Smooth muscle cell (in vitro differentiated cells): ENCODE measurements around the gene PTPRT. TPM values are rescaled to one million over a fixed set of nuclear protein-coding genes. Genes with fewer than 3 reads are reported as not detected.
A peak's percentile ranks its signal among the peaks of the same experiment; 100 is the strongest.

Experiments
- DNase-seq: peaks from one replicate; lab custom pipeline; 2025; ENCODE audit not compliant: unreplicated experiment; lab: John Stamatoyannopoulos, UW
- H2AFZ ChIP-seq: fragments of 200-600 bp; sonication (generic); 2 replicates; pipeline ENCODE4 v1.6.0; 2016; ENCODE audit warnings: antibody characterized with exemption, low read depth, mild to moderate bottlenecking
- H3F3A ChIP-seq: fragments of 200-600 bp; sonication (generic); 2 replicates; pipeline ENCODE4 v1.6.0; 2017; ENCODE audit warnings: antibody characterized with exemption, low read depth
- H3K27ac ChIP-seq: fragments of 200-600 bp; sonication (generic); 2 replicates; pipeline ENCODE4 v1.5.1; 2016; ENCODE audit warnings: low read depth, mild to moderate bottlenecking
- H3K27me3 ChIP-seq: fragments of 200-600 bp; sonication (generic); 2 replicates; pipeline ENCODE4 v1.6.1; 2016; ENCODE audit warnings: low read depth, mild to moderate bottlenecking
- H3K36me3 ChIP-seq: fragments of 200-600 bp; sonication (generic); 2 replicates; pipeline ENCODE4 v1.5.1; 2016; ENCODE audit warnings: low read depth
- H3K4me1 ChIP-seq: fragments of 200-600 bp; sonication (generic); 2 replicates; pipeline ENCODE4 v1.5.1; 2016; ENCODE audit warnings: low read depth
- H3K4me2 ChIP-seq: fragments of 200-600 bp; sonication (generic); 2 replicates; pipeline ENCODE4 v1.6.0; 2016; ENCODE audit warnings: mild to moderate bottlenecking
- H3K4me3 ChIP-seq: fragments of 200-600 bp; sonication (generic); 2 replicates; pipeline ENCODE4 v1.5.1; 2016; ENCODE audit warnings: mild to moderate bottlenecking
- H3K79me2 ChIP-seq: fragments of 200-600 bp; sonication (generic); 2 replicates; pipeline ENCODE4 v1.6.0; 2016; ENCODE audit warnings: low read depth, mild to moderate bottlenecking
- H3K9ac ChIP-seq: fragments of 200-600 bp; sonication (generic); 2 replicates; pipeline ENCODE4 v1.6.0; 2016; ENCODE audit warnings: low read depth
- H3K9me3 ChIP-seq: fragments of 200-600 bp; sonication (generic); replicated peaks from 2 replicates; pipeline ENCODE4 v1.5.1; 2016; ENCODE audit warnings: low read depth
- H4K20me1 ChIP-seq: fragments of 200-600 bp; sonication (generic); 2 replicates; pipeline ENCODE4 v1.6.0; 2016; ENCODE audit warnings: low read depth
- whole genome bisulfite sequencing: methylation state at CpG from one replicate; pipeline ENCODE4 v1.1.7; 2016; ENCODE audit warnings: low lambda C conversion rate; 5-methylcytosine and 5-hydroxymethylcytosine counted together
- polyA plus RNA-seq: library from polyadenylated mRNA; unstranded; fragments of >200 nt; fragmentation: Nextera tagmentation; extraction: Ambion mirVana; gene quantifications from 2 replicates; pipeline ENCODE4 v1.2.1, GENCODE V29; 2016
- total RNA-seq: library from RNA; depleted of rRNA; stranded (reverse); fragments of >200 nt; gene quantifications from 2 replicates; pipeline ENCODE4 v1.2.3, GENCODE V29; 2014
- TF ChIP-seq, protein P1 (sequence below): fragments of 200-600 bp; sonication (generic); IDR thresholded peaks from 2 replicates; pipeline ENCODE4 v1.5.1; 2017; ENCODE audit warnings: borderline replicate concordance, mild to moderate bottlenecking, antibody characterized with exemption; ENCODE audit not compliant: insufficient read depth, poor library complexity, severe bottlenecking

Gene PTPRT
- total and polyA plus RNA-seq, 2 experiments from 2014 or later: 0.99 to 2.1 TPM

GRCh38 chr20:43190332-43190953, 737 bp upstream of the PTPRT start:
- no peak for DNase-seq

DNA sequence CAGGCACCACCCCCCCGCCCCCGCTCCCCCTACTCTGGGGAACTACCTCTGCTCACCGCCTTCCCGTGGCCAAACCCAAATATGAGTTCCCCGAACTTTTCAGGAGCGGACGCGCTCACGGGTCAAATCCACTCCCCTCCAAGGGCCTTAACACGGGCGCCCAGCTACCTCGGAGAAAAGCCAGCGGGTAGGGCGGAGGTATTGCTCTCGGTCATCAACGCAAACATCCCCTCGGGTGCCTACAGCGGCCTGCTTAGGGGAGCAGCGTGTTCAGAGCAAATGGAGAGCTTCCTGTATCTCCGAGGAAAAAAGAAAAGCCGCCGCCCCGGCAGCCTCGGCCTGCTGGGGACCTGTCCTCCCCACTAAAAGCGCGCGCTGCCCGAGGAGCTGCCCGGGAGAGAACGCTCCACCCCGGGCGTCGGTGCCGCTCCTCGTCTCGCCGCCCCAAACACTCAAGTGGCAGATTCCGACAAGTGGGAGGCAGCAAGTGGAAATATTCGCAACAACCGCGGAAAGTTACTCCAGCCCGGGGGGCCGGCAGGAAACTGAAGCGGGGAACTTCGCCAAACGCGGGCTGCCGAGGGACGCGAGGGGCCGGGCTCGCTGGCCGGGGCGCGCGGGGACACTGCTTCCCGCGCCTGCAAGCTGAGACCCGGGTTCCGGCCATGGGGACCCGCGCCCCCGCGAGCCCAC, 699 bp downstream of the PTPRT start:
- Histone ChIP-seq H3K4me2 (peak overlapping the region; percentile 93), H3K9ac (no peak overlapping the region), H3K4me3 (peak overlapping the region; percentile 44), H3K27ac (no peak overlapping the region), H2AFZ (peak overlapping the region; percentile 2), H3K27me3 (peaks cover 34% of the 10 kb centered on the region), H3F3A (no peaks in the 10 kb centered on the region), H3K79me2 (no peaks in the 10 kb centered on the region), H4K20me1 (no peaks in the 10 kb centered on the region), H3K4me1 (peaks cover 3% of the 10 kb centered on the region), H3K9me3 (no peaks in the 10 kb centered on the region), H3K36me3 (no peaks in the 10 kb centered on the region)
- TF ChIP-seq, protein P1, sequence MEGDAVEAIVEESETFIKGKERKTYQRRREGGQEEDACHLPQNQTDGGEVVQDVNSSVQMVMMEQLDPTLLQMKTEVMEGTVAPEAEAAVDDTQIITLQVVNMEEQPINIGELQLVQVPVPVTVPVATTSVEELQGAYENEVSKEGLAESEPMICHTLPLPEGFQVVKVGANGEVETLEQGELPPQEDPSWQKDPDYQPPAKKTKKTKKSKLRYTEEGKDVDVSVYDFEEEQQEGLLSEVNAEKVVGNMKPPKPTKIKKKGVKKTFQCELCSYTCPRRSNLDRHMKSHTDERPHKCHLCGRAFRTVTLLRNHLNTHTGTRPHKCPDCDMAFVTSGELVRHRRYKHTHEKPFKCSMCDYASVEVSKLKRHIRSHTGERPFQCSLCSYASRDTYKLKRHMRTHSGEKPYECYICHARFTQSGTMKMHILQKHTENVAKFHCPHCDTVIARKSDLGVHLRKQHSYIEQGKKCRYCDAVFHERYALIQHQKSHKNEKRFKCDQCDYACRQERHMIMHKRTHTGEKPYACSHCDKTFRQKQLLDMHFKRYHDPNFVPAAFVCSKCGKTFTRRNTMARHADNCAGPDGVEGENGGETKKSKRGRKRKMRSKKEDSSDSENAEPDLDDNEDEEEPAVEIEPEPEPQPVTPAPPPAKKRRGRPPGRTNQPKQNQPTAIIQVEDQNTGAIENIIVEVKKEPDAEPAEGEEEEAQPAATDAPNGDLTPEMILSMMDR: no peak
- DNase-seq: no peak
- WGBS: 2% methylated on average over 53 of the region's 64 CpGs

More at GRCh38 chr20:43190332-43190953, 737 bp upstream of the PTPRT start:
- WGBS: 20% methylated on average over 24 of the region's 24 CpGs
- Histone ChIP-seq H3K36me3 (no peaks in the 10 kb centered on the region), H3K4me3 (peak overlapping the region; percentile 37), H3K4me2 (peak overlapping the region; percentile 81), H3K27me3 (peaks cover 37% of the 10 kb centered on the region), H3K27ac (no peak overlapping the region), H3K9ac (no peak overlapping the region), H3K9me3 (no peaks in the 10 kb centered on the region), H3F3A (no peaks in the 10 kb centered on the region), H3K4me1 (peaks cover 3% of the 10 kb centered on the region), H2AFZ (no peak overlapping the region), H3K79me2 (no peaks in the 10 kb centered on the region), H4K20me1 (no peaks in the 10 kb centered on the region)
- TF ChIP-seq, protein P1: no peak

DNA sequence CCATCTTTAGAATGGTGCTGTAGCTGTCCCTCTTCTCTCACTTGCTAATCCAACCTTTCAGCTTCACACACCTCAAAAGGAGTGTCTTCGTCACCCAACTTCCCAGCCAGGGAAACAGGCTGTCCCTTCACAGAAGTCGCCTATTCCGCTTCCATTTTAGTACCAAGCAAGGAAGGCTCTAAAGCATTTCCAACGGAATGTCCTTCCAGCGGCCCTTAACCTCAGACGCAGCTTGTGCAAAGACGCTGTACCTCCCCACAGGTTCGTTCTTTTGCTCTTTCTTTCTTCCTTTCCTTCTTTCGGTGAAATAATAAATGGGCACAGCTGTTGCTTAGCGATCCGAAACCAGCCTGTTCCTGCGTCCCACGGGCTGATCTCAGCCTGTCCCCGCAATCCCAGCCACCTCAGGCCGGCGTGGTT, 1.5 kb downstream of the PTPRT start:
- Histone ChIP-seq H3K36me3 (no peaks in the 10 kb centered on the region), H3K79me2 (no peaks in the 10 kb centered on the region), H3K9me3 (no peaks in the 10 kb centered on the region), H3K4me1 (peaks cover 3% of the 10 kb centered on the region), H4K20me1 (no peaks in the 10 kb centered on the region), H2AFZ (no peak overlapping the region), H3K27me3 (peaks cover 30% of the 10 kb centered on the region), H3K9ac (no peak overlapping the region), H3K4me3 (peak overlapping the region; percentile 44), H3K27ac (no peak overlapping the region), H3F3A (peaks cover 3% of the 10 kb centered on the region), H3K4me2 (peak overlapping the region; percentile 93)
- WGBS: 8% methylated on average over 16 of the region's 16 CpGs
- no peak for DNase-seq
- TF ChIP-seq, protein P1: no peak
